ENCODE data around the gene TAMALIN. TPM values are rescaled to one million over a fixed set of nuclear protein-coding genes. Genes with fewer than 3 reads are reported as not detected.
"Not testable (repeated sequence)": the region's sequence is repeated elsewhere in the genome, so short reads cannot be mapped to it uniquely, and the experiment has no call there.

TAMALIN gene
- total and polyA plus RNA-seq, 12 donors = 1.8 to 44.9 (median 14.9) TPM

DNA sequence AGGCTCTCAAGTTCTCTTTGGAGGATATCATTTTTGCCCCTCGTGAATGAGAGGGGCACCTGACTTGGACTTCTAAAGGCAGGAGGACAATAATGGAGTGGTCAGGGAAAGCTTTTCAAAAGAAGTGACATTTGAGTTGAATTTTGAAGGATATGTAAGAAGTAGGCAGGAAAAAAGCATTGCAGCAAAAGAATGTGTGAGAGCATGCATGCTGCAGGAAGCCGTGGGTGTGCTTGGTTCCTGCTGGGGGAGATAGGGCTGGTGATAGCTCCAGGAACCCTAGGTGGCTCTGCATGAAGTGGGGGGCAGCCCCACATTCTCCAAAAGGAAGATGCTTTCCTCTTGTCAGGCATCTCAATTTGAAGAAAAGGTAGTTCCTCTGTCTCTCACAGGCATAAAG, 32.1 kb upstream of the TAMALIN start:
- Histone ChIP-seq H3K4me1 (replicated peaks in 1 of 2) (peaks cover 13 to 48% of the 10 kb centered on the region in 2 donors), H3K36me3 (replicated peaks in 1 of 2) (peaks cover 0 to 16% of the 10 kb centered on the region in 2 donors), H3K27ac (no peak overlapping the region), H3K4me3 (no peak overlapping the region), H3K9me3 (replicated peaks in 1 of 3) (no peaks in the 10 kb centered on the region), H3K27me3 (no peaks in the 10 kb centered on the region)
- TF ChIP-seq POLR2A (IDR thresholded peaks at IDR 0.05) = no peak
- TF ChIP-seq, protein P1, sequence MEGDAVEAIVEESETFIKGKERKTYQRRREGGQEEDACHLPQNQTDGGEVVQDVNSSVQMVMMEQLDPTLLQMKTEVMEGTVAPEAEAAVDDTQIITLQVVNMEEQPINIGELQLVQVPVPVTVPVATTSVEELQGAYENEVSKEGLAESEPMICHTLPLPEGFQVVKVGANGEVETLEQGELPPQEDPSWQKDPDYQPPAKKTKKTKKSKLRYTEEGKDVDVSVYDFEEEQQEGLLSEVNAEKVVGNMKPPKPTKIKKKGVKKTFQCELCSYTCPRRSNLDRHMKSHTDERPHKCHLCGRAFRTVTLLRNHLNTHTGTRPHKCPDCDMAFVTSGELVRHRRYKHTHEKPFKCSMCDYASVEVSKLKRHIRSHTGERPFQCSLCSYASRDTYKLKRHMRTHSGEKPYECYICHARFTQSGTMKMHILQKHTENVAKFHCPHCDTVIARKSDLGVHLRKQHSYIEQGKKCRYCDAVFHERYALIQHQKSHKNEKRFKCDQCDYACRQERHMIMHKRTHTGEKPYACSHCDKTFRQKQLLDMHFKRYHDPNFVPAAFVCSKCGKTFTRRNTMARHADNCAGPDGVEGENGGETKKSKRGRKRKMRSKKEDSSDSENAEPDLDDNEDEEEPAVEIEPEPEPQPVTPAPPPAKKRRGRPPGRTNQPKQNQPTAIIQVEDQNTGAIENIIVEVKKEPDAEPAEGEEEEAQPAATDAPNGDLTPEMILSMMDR (IDR thresholded peaks at IDR 0.05) = no peak
- WGBS, 4 donors = 59 to 70% (median 61%) methylated on average over 2 of the region's 2 CpGs
- DNase-seq = no peak
- intact Hi-C loops (cut with DNase I) = no loop called here

DNA sequence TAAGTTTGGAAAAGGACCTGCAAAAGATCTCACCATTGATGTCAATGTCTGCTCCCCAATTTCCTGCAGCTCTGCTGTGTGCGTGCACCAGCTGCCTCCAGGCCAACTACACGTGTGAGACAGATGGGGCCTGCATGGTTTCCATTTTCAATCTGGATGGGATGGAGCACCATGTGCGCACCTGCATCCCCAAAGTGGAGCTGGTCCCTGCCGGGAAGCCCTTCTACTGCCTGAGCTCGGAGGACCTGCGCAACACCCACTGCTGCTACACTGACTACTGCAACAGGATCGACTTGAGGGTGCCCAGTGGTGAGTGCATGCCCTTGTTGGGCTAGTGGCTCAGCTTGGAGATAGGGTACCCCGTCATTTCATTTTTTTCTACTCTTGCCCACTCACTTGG, 31.6 kb upstream of the TAMALIN start:
- intact Hi-C loops (cut with DNase I) = no loop called here
- no peak for TF ChIP-seq POLR2A (IDR thresholded peaks at IDR 0.05)
- TF ChIP-seq, protein P1 (IDR thresholded peaks at IDR 0.05) = no peak
- no peaks in the 10 kb centered on the region for H3K27me3 ChIP-seq
- DNase-seq = peak in 1 of 7 donors; percentile 42
- no peak overlapping the region for H3K27ac ChIP-seq
- 78 to 90% (median 88%) methylated on average over 7 to 8 of the region's 8 CpGs for WGBS, 4 donors
- H3K4me1 ChIP-seq (replicated peaks in 1 of 2) = peaks cover 13 to 48% of the 10 kb centered on the region in 2 donors
- no peak overlapping the region for H3K4me3 ChIP-seq
- H3K36me3 ChIP-seq (replicated peaks in 1 of 2) = peaks cover 0 to 16% of the 10 kb centered on the region in 2 donors
- no peaks in the 10 kb centered on the region for H3K9me3 ChIP-seq (replicated peaks in 1 of 3)

DNA sequence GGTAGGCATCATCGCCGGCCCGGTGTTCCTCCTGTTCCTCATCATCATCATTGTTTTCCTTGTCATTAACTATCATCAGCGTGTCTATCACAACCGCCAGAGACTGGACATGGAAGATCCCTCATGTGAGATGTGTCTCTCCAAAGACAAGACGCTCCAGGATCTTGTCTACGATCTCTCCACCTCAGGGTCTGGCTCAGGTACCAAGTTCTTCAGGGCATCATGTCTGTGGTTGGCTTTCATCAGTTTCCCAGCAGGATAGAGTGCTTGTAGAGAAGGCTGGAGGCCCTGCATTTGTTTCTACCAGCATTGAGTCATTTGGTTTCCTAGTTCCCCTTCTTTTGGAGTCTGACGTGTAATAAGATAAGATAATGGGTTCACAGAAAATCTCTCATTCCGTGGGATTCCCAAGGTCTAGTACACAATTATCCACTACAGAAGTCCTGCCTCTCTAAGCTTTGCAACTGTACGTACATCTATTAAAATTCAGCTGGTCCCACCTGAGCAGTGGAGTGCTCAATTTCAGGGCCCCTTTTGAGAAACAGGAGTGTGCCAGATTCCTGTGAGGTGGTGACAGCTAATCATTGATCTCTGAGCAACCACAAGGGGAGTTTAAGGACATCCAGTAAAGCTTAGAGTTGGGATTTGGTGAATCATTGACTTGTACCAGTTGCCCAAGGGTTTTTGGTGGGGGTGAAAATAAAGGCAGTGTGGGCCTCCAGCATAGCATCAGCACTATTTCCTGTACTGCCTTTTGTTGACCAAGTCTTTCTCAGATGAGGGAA, 30.2 kb upstream of the TAMALIN start:
- intact Hi-C loops (cut with DNase I) = no loop called here
- TF ChIP-seq POLR2A (IDR thresholded peaks at IDR 0.05) = no peak
- TF ChIP-seq, protein P1 (IDR thresholded peaks at IDR 0.05) = no peak
- no peaks in the 10 kb centered on the region for H3K27me3 ChIP-seq
- H3K4me3 ChIP-seq = no peak overlapping the region
- H3K9me3 ChIP-seq (replicated peaks in 1 of 3) = no peaks in the 10 kb centered on the region
- H3K4me1 ChIP-seq (replicated peaks in 1 of 2) = peaks cover 13 to 41% of the 10 kb centered on the region in 2 donors
- WGBS, 4 donors = 80 to 83% (median 82%) methylated on average over 10 of the region's 10 CpGs
- peak in 1 of 7 donors; percentile 42 for DNase-seq
- peaks cover 0 to 23% of the 10 kb centered on the region in 2 donors for H3K36me3 ChIP-seq (replicated peaks in 1 of 2)
- peak overlapping the region in 2 of 5 donors; percentile 0 to 66 for H3K27ac ChIP-seq

- H3K4me1 ChIP-seq (replicated peaks in 1 of 2) = peaks cover 13 to 33% of the 10 kb centered on the region in 2 donors
- H3K4me3 ChIP-seq = no peak overlapping the region
- TF ChIP-seq POLR2A (IDR thresholded peaks at IDR 0.05) = no peak
- TF ChIP-seq, protein P1 (IDR thresholded peaks at IDR 0.05) = no peak
- H3K27me3 ChIP-seq = no peaks in the 10 kb centered on the region
- no peak overlapping the region for H3K27ac ChIP-seq
- intact Hi-C loops (cut with DNase I) = no loop called here
- H3K9me3 ChIP-seq (replicated peaks in 1 of 3) = no peaks in the 10 kb centered on the region
- H3K36me3 ChIP-seq (replicated peaks in 1 of 2) = peaks cover 0 to 31% of the 10 kb centered on the region in 2 donors
- WGBS, 4 donors = 80 to 89% (median 82%) methylated on average over 8 of the region's 8 CpGs
- DNase-seq = peak in 2 of 7 donors; percentile 56 to 63
Measured at GRCh38 chr12:51977320-51977753, 29.4 kb upstream of the TAMALIN start.

GRCh38 chr12:51979306-51979705, 27.4 kb upstream of the TAMALIN start:
- H3K9me3 ChIP-seq (replicated peaks in 1 of 3) = not testable (repeated sequence)
- WGBS, 4 donors = 93 to 94% (median 93%) methylated on average over 5 of the region's 5 CpGs

More at GRCh38 chr12:51979306-51979705, 27.4 kb upstream of the TAMALIN start:
- Histone ChIP-seq H3K36me3 (replicated peaks in 1 of 2) (peaks cover 0 to 47% of the 10 kb centered on the region in 2 donors), H3K4me1 (replicated peaks in 1 of 2) (peaks cover 4 to 13% of the 10 kb centered on the region in 2 donors)
- H3K4me3 ChIP-seq; H3K27ac ChIP-seq; H3K27me3 ChIP-seq; intact Hi-C loops (cut with DNase I): not testable (repeated sequence)
- DNase-seq = peak in 1 of 7 donors; percentile 15

Measured in adrenal gland (tissue), 12 donors.